Measurements from ENCODE around the gene RBPJ. TPM values are rescaled to one million over a fixed set of nuclear protein-coding genes. Genes with fewer than 3 reads are reported as not detected.

RBPJ gene
- total RNA-seq, 2 donors from 2014 or later, result 41.7 to 98.2 TPM

GRCh38 chr4:26450418-26450817 lies 129.6 kb downstream of the RBPJ start:
- intact Hi-C loops (cut with DNase I), result no loop called here
- no peak overlapping the region for H3K9ac ChIP-seq (ENCODE audit: low read depth in 2 of 2, low read length in 2 of 2)
- H3K36me3 ChIP-seq, result no peaks in the 10 kb centered on the region
- TF ChIP-seq CTCF (IDR thresholded peaks at IDR 0.05), result no peak
- no peaks in the 10 kb centered on the region for H3K9me3 ChIP-seq
- no peak for DNase-seq
- no peak overlapping the region for H3K27ac ChIP-seq
- no peak overlapping the region for H3K4me3 ChIP-seq
- H3K27me3 ChIP-seq, result no peaks in the 10 kb centered on the region
- H3K4me1 ChIP-seq, result no peaks in the 10 kb centered on the region

- H3K9ac ChIP-seq (ENCODE audit: low read depth in 2 of 2, low read length in 2 of 2), result no peak overlapping the region
- H3K36me3 ChIP-seq, result no peaks in the 10 kb centered on the region
- H3K27ac ChIP-seq, result no peak overlapping the region
- no peak for TF ChIP-seq CTCF (IDR thresholded peaks at IDR 0.05)
- H3K27me3 ChIP-seq, result no peaks in the 10 kb centered on the region
- H3K9me3 ChIP-seq, result no peaks in the 10 kb centered on the region
- no peak for DNase-seq
- intact Hi-C loops (cut with DNase I), result no loop called here
- H3K4me3 ChIP-seq, result no peak overlapping the region
- H3K4me1 ChIP-seq, result no peaks in the 10 kb centered on the region
Measured at GRCh38 chr4:26451597-26451996, 130.8 kb downstream of the RBPJ start.

GRCh38 chr4:26452565-26453531 lies 132.0 kb downstream of the RBPJ start:
- Histone ChIP-seq H3K27me3 (no peaks in the 10 kb centered on the region), H3K9me3 (no peaks in the 10 kb centered on the region), H3K9ac (ENCODE audit: low read depth in 2 of 2, low read length in 2 of 2) (no peak overlapping the region), H3K27ac (no peak overlapping the region), H3K4me3 (no peak overlapping the region), H3K4me1 (no peaks in the 10 kb centered on the region), H3K36me3 (no peaks in the 10 kb centered on the region)
- DNase-seq, result no peak
- no peak for TF ChIP-seq CTCF (IDR thresholded peaks at IDR 0.05)
- intact Hi-C loops (cut with DNase I), result no loop called here

GRCh38 chr4:26454961-26455360 lies 134.1 kb downstream of the RBPJ start:
- Histone ChIP-seq H3K4me1 (no peaks in the 10 kb centered on the region), H3K27ac (no peak overlapping the region), H3K9me3 (no peaks in the 10 kb centered on the region), H3K27me3 (no peaks in the 10 kb centered on the region), H3K4me3 (no peak overlapping the region), H3K9ac (ENCODE audit: low read depth in 2 of 2, low read length in 2 of 2) (no peak overlapping the region), H3K36me3 (no peaks in the 10 kb centered on the region)
- DNase-seq, result no peak
- intact Hi-C loops (cut with DNase I), result loop anchor here (5.0 kb wide), 1 partner anchor 267 kb away; no protein-coding TSS in a partner anchor
- TF ChIP-seq CTCF (IDR thresholded peaks at IDR 0.05), result no peak

- DNase-seq, result no peak
- no peak for TF ChIP-seq CTCF (IDR thresholded peaks at IDR 0.05)
- no peaks in the 10 kb centered on the region for H3K4me1 ChIP-seq
- H3K27me3 ChIP-seq, result no peaks in the 10 kb centered on the region
- no peak overlapping the region for H3K9ac ChIP-seq (ENCODE audit: low read depth in 2 of 2, low read length in 2 of 2)
- intact Hi-C loops (cut with DNase I), result loop anchor here (5.0 kb wide), 1 partner anchor 267 kb away; no protein-coding TSS in a partner anchor
- H3K9me3 ChIP-seq, result no peaks in the 10 kb centered on the region
- H3K4me3 ChIP-seq, result no peak overlapping the region
- H3K27ac ChIP-seq, result no peak overlapping the region
- H3K36me3 ChIP-seq, result no peaks in the 10 kb centered on the region
Measured at GRCh38 chr4:26455571-26455970, 134.8 kb downstream of the RBPJ start.
